MM.1S (cell line): Measurements from ENCODE around the gene METTL21C.

Experiments used
- CTCF ChIP-seq: fragments of 300-600 bp; sonication (generic); IDR thresholded peaks from 2 replicates; pipeline ENCODE4 v1.5.1; 2016; ENCODE audit warnings: antibody characterized with exemption, low read length, mixed read lengths
- EZH2 ChIP-seq: fragments of 300-600 bp; sonication (generic); optimal IDR thresholded peaks from 2 replicates; pipeline ENCODE3; 2017; ENCODE audit warnings: low read depth, mild to moderate bottlenecking, antibody characterized with exemption, low read length, mixed read lengths
- EZH2phosphoT487 ChIP-seq: fragments of 300-600 bp; sonication (generic); IDR thresholded peaks from 2 replicates; pipeline ENCODE4 v1.6.1; 2018; ENCODE audit warnings: antibody characterized with exemption, low read length

GRCh38 chr13:102693776-102694175, 1.1 kb downstream of the METTL21C start:
- TF ChIP-seq EZH2phosphoT487: no peak
- no peak for TF ChIP-seq CTCF
- no peak for TF ChIP-seq EZH2
